IMR-90 (cell line): Measurements from ENCODE around the gene CAPN9. TPM values are rescaled to one million over a fixed set of nuclear protein-coding genes. Genes with fewer than 3 reads are reported as not detected.
"Not testable (repeated sequence)": the region's sequence is repeated elsewhere in the genome, so short reads cannot be mapped to it uniquely, and the experiment has no call there.

Experiments
- ATAC-seq: fragments of 200-7000 bp; cut with Tn5 transposase; 2 replicates; pipeline ENCODE4 v1.9.1; 2020; ENCODE audit warnings: low read depth, mild to moderate bottlenecking, moderate library complexity
- BruUV-seq: library from RNA; stranded (reverse); fragments of 400-500 nt; replicated peaks from 2 replicates; lab custom pipeline; 2021; lab: Mats Ljungman, UMichigan
- CTCF ChIA-PET: fragments of 300-600 bp; formaldehyde crosslinking; extraction: SDS; loops from one replicate; lab custom pipeline; 2021; ENCODE audit warnings: antibody characterized with exemption; lab: Yijun Ruan, JAX
- POLR2A ChIA-PET: fragments of 300-600 bp; sonication (Branson Sonifier 250); formaldehyde crosslinking; loops from one replicate; lab custom pipeline; 2022; ENCODE audit warnings: antibody characterized with exemption; ENCODE audit not compliant: unreplicated experiment; lab: Charles Lee
- DNase-seq: peaks from one replicate; pipeline ENCODE4 v3.0.0; 2013
- H2AFZ ChIP-seq: replicated peaks from 2 replicates; pipeline ENCODE3; 2013; ENCODE audit warnings: low read length, mild to moderate bottlenecking; ENCODE audit not compliant: poor library complexity
- H2AK5ac ChIP-seq: 2 replicates; pipeline ENCODE4 v1.6.1; 2013; ENCODE audit warnings: low read depth, low read length, inconsistent platforms
- H2AK9ac ChIP-seq: replicated peaks from 2 replicates; pipeline ENCODE3; 2013; ENCODE audit warnings: mild to moderate bottlenecking, low read depth, low read length, moderate library complexity; ENCODE audit not compliant: poor library complexity
- H2BK120ac ChIP-seq: 2 replicates; pipeline ENCODE4 v1.6.1; 2013; ENCODE audit warnings: low read depth, low read length, inconsistent platforms
- H2BK15ac ChIP-seq: 3 replicates; pipeline ENCODE4 v1.6.1; 2013; ENCODE audit warnings: low read depth, low read length, inconsistent platforms
- H2BK20ac ChIP-seq: 2 replicates; pipeline ENCODE4 v1.6.1; 2013; ENCODE audit warnings: low read depth, mild to moderate bottlenecking, inconsistent platforms, low read length, moderate library complexity
- H2BK5ac ChIP-seq: 2 replicates; pipeline ENCODE4 v1.6.1; 2013; ENCODE audit warnings: mild to moderate bottlenecking, low read depth, low read length, inconsistent platforms; ENCODE audit not compliant: poor library complexity, severe bottlenecking
- H3K14ac ChIP-seq: replicated peaks from 2 replicates; pipeline ENCODE4 v1.6.1; 2013; ENCODE audit warnings: low read depth, low read length, inconsistent platforms
- H3K18ac ChIP-seq: 2 replicates; pipeline ENCODE4 v1.6.1; 2013; ENCODE audit warnings: low read depth, low read length, control low read depth
- H3K23ac ChIP-seq: 2 replicates; pipeline ENCODE4 v1.6.1; 2013; ENCODE audit warnings: low read depth, low read length, inconsistent platforms
- H3K27ac ChIP-seq: 2 replicates; pipeline ENCODE4 v1.5.1; 2013; ENCODE audit warnings: mild to moderate bottlenecking, control low read depth, low read length; ENCODE audit not compliant: insufficient read depth
- H3K27me3 ChIP-seq: 2 replicates; pipeline ENCODE4 v1.6.1; 2013; ENCODE audit warnings: low read length; ENCODE audit not compliant: control insufficient read depth, insufficient read depth
- H3K36me3 ChIP-seq: 2 replicates; pipeline ENCODE4 v1.6.1; 2013; ENCODE audit warnings: low read length, mixed read lengths; ENCODE audit not compliant: control insufficient read depth, insufficient read depth
- H3K4ac ChIP-seq: 2 replicates; pipeline ENCODE4 v1.6.1; 2013; ENCODE audit warnings: low read depth, low read length, inconsistent platforms
- H3K4me1 ChIP-seq: 2 replicates; pipeline ENCODE4 v1.6.1; 2013; ENCODE audit warnings: low read length, mixed read lengths; ENCODE audit not compliant: control insufficient read depth, insufficient read depth
- H3K4me2 ChIP-seq: 2 replicates; pipeline ENCODE4 v1.6.1; 2013; ENCODE audit warnings: low read depth, mild to moderate bottlenecking, control low read depth, low read length, moderate library complexity
- H3K4me3 ChIP-seq: 2 replicates; pipeline ENCODE4 v1.5.1; 2013; ENCODE audit warnings: low read depth, mild to moderate bottlenecking, control low read depth, low read length, moderate library complexity; ENCODE audit not compliant: insufficient read depth
- H3K56ac ChIP-seq: 2 replicates; pipeline ENCODE4 v1.6.1; 2013; ENCODE audit warnings: low read length, inconsistent platforms; ENCODE audit not compliant: insufficient read depth; ENCODE audit errors: extremely low read depth
- H3K79me1 ChIP-seq, 2 experiments: 2 replicates each; pipeline ENCODE4 v1.6.1; 2013; ENCODE audit warnings: low read length in 2 of 2, inconsistent platforms in 1 of 2, low read depth in 1 of 2
- H3K9ac ChIP-seq: 2 replicates; pipeline ENCODE4 v1.6.1; 2013; ENCODE audit warnings: low read depth, low read length, control low read depth
- H3K9me1 ChIP-seq: 2 replicates; pipeline ENCODE4 v1.6.1; 2013; ENCODE audit warnings: low read length, inconsistent platforms; ENCODE audit not compliant: insufficient read depth
- H3K9me3 ChIP-seq: 2 replicates; pipeline ENCODE4 v1.6.1; 2013; ENCODE audit warnings: low read length; ENCODE audit not compliant: control insufficient read depth, insufficient read depth
- H4K20me1 ChIP-seq: 2 replicates; pipeline ENCODE4 v1.6.1; 2013; ENCODE audit warnings: low read length, inconsistent platforms; ENCODE audit not compliant: insufficient read depth
- H4K5ac ChIP-seq: 2 replicates; pipeline ENCODE4 v1.6.1; 2013; ENCODE audit warnings: mild to moderate bottlenecking, low read depth, low read length, control low read depth
- H4K8ac ChIP-seq, 2 experiments: 2 replicates each; pipeline ENCODE4 v1.6.1; 2013; ENCODE audit warnings: low read depth in 2 of 2, low read length in 2 of 2, control low read depth in 1 of 2, inconsistent platforms in 1 of 2
- H4K91ac ChIP-seq: 2 replicates; pipeline ENCODE4 v1.6.1; 2013; ENCODE audit warnings: low read depth, low read length, inconsistent platforms; ENCODE audit not compliant: insufficient read depth
- CEBPB ChIP-seq: IDR thresholded peaks from 2 replicates; pipeline ENCODE4 v1.6.1; 2012; ENCODE audit warnings: low read depth, low read length, improper control_type of control experiment
- WGBS, 2 experiments: methylation state at CpG; one replicate each; pipeline versions ENCODE4 v1.1.5 to v1.1.7; 2013; ENCODE audit warnings: missing lambda C conversion rate in 2 of 2; ENCODE audit not compliant: insufficient read length in 1 of 2; ENCODE audit errors: extremely low coverage in 2 of 2; 5-methylcytosine and 5-hydroxymethylcytosine counted together
- dilution Hi-C: fragments of 300-500 bp; cut with HindIII; formaldehyde crosslinking; loops from one replicate; pipeline ENCODE4 v1.14.3; 2018; ENCODE audit warnings: low sequenced_read_pairs; ENCODE audit not compliant: unreplicated experiment
- in situ Hi-C: fragments of 300-500 bp; cut with MboI; formaldehyde crosslinking; loops from 3 replicates; pipeline ENCODE4 v1.14.3; 2019; ENCODE audit warnings: low sequenced_read_pairs, inconsistent platforms, mixed read lengths
- intact Hi-C: fragments of 100-400 bp; cut with micrococcal nuclease; formaldehyde crosslinking; loops from 2 replicates; pipeline ENCODE4 v1.10.0; 2022
- polyA plus RNA-seq, 3 experiments: library from polyadenylated mRNA; depleted of rRNA; stranded (reverse); fragments of >200 nt; gene quantifications; 2 replicates each; pipeline ENCODE4 v1.2.3, GENCODE V29; 2012; ENCODE audit warnings: low replicate concordance in 1 of 3
- total RNA-seq: library from RNA; depleted of rRNA; stranded (reverse); fragments of >200 nt; gene quantifications from 2 replicates; pipeline ENCODE4 v1.2.3, GENCODE V29; 2012

The CAPN9 gene
- total and polyA plus RNA-seq, 2 of the 4 experiments (the other 2 are of a cell fraction): not detected

DNA sequence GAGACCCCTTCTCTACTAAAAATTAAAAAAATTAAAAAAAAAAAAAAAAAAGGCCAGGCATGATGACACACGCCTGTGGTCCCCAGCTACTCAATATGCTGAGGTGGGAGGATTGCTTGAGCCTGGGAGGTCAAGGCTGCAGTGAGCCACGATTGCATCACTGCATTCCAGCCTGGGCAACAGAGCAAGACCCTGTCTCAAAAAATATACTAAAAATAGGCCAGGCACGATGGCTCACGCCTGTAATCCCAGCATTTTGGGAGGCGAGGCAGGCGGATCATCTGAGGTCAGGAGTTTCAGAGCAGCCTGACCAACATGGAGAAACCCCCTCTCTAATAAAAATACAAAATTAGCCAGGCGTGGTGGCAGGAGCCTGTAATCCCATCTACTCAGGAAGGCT, 98.0 kb downstream of the CAPN9 start:
- H3K9me3 ChIP-seq, H3K4me2 ChIP-seq, H2BK120ac ChIP-seq, H2AK5ac ChIP-seq, H4K91ac ChIP-seq, ATAC-seq, H2BK5ac ChIP-seq, H2BK15ac ChIP-seq, in situ Hi-C loops, dilution Hi-C loops, H2BK20ac ChIP-seq, BruUV-seq, H3K18ac ChIP-seq, H3K23ac ChIP-seq, H3K4me3 ChIP-seq, H4K5ac ChIP-seq, H2AK9ac ChIP-seq, H3K27me3 ChIP-seq, CTCF ChIA-PET, H3K27ac ChIP-seq, H3K56ac ChIP-seq, H3K4ac ChIP-seq, H4K8ac ChIP-seq, H2AFZ ChIP-seq, DNase-seq, POLR2A ChIA-PET, H3K9ac ChIP-seq, H3K14ac ChIP-seq, intact Hi-C loops: not testable (repeated sequence)
- H3K4me1 ChIP-seq: peaks cover 16% of the 10 kb centered on the region
- WGBS, 2 experiments: no CpG with 5 or more reads among the region's 7 CpGs
- H3K36me3 ChIP-seq: peaks cover 36% of the 10 kb centered on the region
- peaks cover 64% of the 10 kb centered on the region for H4K20me1 ChIP-seq
- H3K9me1 ChIP-seq: peaks cover 28% of the 10 kb centered on the region
- TF ChIP-seq CEBPB: peak; percentile 75
- H3K79me1 ChIP-seq: peaks cover 45 to 86% of the 10 kb centered on the region in 2 experiments
